HG03196 (cell line): ENCODE measurements around the gene GAS1.

ENCODE experiments used
- ATAC-seq: cut with Tn5 transposase; IDR thresholded peaks from one replicate; pipeline ENCODE4 v1.9.1; 2021; ENCODE audit not compliant: unreplicated experiment

GAS1 gene

DNA sequence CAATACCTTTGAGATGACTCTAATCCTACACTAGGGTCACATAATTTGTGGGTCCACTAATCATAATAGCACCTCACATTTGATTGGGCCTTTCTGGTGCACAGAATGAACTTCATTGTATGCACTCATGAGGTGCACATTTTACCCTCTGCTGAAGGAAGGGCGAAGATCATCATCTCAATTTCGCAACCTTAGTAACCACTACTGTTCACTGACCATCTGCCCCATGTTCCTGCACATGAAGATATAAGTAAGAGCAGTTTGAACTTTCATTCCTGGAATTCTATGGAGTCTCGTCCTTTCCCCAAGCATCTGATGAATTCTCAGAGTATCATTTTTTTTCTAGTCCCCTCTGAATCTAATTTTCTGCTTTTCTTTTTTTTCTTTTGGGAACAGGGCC, 21.2 kb downstream of the GAS1 start:
- ATAC-seq: no peak

DNA sequence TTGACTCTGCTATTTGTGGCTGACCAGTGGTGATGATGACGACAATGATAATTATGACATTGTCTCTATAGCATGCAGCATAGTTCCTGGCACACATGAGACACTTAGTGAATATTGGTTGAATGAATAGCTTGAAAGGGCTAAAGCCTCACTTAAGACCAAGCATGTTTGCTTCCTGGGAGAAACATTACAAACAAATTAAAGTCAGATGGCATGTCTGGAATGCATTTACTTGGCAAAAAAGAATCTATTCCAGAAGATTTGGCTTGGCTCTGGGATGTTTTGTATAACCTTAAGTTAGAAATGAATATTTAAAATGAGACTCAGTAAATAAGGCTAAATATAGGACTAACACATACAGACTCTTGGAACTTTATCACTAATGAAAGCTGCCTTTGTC, 21.6 kb downstream of the GAS1 start:
- no peak for ATAC-seq

DNA sequence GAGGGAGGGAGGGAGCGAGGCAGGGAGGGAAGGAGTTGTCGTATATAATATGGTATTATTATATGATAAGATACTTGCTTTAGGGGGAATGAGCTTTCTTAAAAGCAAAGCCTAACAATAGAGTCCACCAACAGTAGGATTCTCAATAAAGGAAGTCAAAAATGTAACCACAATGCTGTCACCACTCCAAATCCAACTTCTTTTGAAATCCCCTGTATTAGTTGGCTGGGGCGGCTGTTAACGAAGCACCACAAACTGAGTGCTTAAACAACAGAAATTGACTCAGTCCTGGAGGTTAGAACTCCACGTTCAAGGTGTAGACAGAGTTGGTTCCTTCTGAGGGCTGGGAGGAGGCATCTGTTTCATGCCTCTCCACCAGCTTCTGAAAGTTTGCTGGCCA, 23.1 kb downstream of the GAS1 start:
- no peak for ATAC-seq

DNA sequence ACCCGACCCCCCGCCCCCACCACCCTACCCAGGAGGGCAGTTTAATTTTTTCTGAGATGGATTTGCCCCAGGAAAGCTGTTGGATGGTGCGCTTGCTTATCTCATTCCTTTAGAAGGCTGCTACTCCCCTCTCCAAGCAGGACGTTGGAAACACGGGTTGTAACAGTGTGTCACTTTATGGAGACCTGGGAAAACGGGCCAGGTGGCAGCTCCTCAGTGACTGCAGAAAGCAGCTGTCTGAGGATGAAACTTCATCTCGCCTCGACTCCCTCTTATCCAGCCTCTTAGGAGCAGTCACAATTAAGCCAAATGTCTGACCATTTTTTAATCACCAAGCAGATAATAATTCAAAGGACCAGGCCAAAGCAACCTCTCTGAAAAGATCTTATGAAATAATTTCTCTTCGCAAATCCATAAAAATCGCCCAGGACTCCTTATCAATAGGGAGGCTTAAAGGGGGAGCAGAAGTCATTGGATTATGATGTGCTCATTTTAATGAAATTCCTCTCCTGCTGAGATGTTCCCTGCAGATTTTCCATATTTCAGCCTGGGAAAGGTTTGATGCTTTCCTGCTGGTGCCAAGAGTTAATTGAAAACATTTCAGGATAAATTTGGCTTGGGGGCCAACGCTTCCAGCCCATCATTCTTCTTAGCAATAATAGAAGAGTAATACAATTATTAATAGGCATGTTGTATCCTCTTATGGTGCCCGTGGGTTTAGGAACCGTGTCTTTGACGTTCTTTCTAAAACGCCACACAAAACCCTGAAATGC, 26.0 kb downstream of the GAS1 start:
- ATAC-seq: no peak

DNA sequence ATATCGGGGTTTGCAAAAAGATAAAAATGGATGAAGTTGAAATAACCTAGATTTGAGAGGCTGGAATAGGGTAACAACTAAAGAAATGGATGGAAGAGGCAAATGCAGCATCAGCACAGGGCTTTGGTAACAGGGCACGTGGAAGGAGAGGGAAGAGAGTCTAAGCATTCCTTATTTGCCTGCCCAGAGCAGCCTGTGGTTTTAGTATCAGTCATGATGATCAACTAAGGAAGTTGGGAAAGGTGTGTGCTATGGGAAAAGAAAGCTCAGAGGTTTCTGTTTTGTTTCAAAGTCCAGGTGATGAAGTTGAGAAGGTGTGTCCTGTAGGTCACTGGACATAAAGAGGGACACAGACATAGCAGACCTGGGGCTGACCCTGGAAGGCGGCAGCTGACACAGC, 28.8 kb downstream of the GAS1 start:
- ATAC-seq: no peak

DNA sequence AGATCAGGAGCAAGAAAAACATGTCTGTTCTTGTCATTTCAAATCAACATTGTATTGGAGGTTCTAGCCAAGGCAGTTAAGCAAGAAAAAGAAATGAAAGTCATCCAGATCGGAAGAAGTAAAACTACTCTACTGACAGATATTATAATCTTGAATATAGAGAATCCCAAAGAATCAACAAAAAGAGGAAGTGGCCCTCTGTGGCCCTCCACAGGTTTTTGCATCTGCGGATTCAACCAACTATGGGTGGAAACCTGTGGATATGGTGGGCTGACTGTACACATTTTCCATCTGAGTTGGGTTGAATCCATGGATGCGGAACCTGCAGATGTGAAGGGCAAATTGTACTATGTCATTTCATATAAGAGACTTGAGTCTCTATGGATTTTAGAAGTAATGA, 35.1 kb downstream of the GAS1 start:
- ATAC-seq: no peak

DNA sequence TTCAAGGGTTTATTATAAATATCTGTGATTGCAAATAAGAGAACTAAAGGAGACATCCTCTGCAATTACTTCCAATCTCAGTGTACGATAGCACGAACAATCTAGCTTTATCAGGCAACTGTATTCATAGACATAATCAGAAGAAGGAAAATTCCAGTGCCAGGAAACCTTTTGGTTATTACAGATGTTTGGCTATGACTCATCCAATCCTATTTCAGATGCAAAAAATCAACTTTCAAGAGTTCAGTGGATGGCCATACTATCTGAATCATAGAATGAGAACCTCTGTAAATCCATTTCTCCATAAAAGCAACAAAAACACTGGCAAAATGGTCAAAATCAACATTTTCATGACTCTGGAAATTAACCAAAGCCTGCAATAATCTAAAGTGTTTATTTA, 37.9 kb downstream of the GAS1 start:
- ATAC-seq: no peak

DNA sequence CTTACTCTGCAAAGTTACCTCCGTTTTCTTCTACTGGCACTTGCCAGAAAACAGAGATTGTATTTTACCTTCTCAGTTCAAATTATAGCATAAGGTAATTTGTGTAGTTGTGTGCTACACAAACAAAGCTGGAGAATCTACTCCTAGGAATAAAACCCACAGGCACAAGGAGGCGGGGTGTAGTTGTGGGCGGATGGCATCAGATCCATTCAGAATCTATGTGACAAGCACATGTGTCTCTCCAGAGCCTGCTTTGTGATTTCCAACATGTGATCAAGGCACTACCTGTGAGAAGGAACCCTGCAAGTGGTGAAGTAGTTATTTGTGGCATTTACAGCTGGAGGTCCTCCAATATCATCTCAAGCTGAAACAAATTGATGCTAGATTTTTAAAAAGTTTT, 39.0 kb downstream of the GAS1 start:
- no peak for ATAC-seq

DNA sequence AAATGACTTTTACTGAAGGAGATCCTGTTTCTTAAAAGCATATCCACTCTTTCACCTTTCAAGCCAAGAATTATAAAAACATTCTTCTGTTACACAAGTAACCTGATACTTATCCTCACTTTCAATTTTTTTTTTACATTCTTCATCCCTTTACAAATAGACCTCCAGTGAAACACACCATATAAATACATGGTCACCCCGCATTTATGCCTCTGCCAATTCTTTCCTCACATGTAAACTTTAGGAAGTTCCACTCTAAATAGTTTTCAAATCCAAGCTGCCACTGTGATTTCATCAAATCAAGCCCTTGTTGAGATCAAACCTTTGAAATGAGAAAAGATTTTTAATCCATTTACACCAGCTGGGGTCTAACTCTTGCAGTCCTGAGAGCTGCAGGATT, 40.0 kb downstream of the GAS1 start:
- no peak for ATAC-seq

DNA sequence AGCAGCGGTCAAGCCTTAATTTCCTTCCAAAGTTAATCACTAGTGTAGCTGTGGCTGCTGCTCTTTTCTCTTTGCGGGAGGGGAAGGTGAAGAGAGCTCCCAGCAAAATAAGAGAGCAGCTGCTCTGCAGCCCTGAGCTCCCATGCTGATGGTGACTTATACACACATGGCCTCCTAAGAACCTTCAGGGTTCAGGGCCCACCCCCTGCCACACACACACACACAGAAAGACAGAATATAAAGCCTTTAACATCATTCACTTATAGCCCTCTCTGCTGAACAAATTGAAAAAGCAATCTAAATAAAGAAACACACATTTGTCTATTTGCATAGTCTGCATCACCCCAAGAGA, 43.6 kb downstream of the GAS1 start:
- no peak for ATAC-seq

DNA sequence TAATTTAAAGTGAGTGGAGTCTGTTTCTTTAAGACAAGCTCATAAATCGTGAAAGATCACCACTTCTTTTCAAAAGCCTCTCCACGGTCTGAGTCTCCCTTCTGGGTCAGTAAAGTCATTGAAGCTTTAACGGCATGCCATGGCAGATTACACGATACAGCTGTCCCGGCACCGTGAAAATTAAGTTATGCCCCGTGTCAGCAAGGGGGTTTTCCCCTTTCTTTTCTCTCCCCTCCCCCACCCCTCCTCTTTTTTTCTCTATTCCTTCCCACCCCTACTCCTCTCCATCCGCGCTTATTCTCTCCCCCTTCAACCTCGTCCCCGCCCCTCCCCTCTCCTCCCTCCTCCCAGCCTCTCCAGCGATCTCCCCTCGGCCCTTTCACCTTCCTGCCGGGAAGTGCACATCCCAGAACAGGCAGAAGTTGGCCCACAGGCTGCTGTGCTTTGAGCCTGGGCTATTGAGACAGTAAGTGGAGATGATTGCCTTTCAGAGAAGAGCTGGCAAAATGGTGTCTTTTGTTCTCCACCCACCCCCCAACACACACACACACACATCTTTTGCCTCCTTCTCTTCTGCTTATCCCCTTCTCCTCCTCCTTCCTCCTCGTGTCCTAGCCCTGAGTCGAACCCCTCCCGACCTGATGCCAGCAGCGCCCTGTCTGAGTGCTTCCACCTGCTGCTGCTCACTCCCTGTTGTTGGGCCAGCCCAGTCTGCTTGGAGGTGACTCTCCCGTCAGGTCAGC, 44.1 kb downstream of the GAS1 start:
- ATAC-seq: no peak

DNA sequence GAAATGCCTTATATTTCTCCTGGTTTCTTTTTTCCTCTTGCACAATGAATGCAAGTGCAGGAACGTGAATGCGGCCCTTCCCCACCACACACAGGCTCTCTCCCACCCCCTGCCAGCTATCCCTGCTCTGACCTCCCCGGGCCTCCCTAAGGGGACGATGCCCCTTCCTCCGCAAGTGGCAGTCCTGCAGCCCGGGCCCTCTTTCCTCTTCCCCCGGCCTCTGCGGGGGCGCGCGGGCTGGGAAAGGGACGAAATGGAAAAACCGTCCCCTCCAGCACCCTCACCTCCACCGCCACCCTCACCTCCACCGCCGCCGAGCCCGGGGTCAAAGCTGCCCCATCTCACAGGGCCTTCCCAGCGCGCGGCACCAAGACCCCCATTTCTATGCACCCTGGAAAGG, 44.7 kb downstream of the GAS1 start:
- ATAC-seq: no peak

DNA sequence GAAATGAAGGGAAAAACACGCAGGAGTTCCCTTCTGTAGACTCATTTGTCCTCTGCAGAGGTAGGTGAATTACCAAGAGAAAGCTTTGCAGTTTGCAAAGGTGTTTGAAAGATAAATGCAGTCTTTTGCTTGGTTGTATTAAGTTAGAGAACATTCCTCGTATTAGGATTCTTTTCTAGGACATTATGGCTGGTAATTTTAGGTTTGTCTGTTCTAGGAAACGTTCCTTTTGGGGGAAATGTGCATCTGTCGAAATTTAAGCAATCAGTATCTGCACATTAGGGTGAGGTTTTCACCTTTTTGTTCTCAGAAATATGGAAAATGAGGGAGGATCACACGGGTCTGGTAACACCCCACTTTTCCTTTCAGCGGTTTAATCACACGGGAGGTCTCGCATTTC, 45.1 kb downstream of the GAS1 start:
- no peak for ATAC-seq

DNA sequence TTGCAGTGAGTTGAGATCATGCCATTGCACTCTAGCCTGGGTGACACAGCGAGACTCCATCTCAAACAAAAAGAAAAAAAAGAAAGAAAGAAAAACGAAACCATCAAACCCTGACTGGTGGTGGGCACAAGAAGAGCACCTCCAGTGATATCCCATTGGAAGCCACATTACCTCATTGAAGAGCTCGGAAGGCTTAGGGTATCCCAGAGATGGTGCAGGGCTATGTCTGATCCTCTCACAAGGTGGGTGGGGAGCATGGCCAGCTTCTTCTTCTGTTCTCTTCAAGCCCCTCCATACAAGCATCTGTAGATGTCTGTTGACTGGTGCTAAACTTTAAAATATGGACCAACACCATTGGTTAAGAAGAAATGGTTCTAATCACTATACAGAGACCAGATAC, 45.8 kb downstream of the GAS1 start:
- no peak for ATAC-seq
